CD1c-positive myeloid dendritic cell (primary cell): ENCODE data around the gene PCDHGA7.
"Not testable (repeated sequence)": the region's sequence is repeated elsewhere in the genome, so short reads cannot be mapped to it uniquely, and the experiment has no call there.

ENCODE experiments used
- DNase-seq: peaks from one replicate; pipeline ENCODE4 v3.0.0-alpha.2; 2016; ENCODE audit errors: extremely low spot score

The PCDHGA7 gene

DNA sequence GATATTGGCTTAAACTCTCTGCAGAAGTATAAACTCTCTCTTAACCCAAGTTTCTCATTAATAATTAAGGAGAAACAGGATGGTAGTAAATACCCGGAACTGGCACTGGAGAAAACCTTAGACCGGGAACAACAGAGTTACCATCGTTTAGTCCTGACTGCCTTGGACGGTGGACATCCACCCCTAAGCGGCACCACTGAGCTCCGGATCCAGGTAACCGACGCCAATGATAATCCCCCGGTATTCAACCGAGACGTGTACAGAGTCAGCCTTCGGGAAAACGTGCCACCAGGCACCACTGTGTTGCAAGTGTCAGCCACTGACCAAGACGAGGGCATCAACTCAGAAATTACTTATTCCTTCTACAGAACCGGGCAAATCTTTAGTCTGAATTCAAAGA, 16.1 kb downstream of the PCDHGA7 start:
- no peak for DNase-seq

DNA sequence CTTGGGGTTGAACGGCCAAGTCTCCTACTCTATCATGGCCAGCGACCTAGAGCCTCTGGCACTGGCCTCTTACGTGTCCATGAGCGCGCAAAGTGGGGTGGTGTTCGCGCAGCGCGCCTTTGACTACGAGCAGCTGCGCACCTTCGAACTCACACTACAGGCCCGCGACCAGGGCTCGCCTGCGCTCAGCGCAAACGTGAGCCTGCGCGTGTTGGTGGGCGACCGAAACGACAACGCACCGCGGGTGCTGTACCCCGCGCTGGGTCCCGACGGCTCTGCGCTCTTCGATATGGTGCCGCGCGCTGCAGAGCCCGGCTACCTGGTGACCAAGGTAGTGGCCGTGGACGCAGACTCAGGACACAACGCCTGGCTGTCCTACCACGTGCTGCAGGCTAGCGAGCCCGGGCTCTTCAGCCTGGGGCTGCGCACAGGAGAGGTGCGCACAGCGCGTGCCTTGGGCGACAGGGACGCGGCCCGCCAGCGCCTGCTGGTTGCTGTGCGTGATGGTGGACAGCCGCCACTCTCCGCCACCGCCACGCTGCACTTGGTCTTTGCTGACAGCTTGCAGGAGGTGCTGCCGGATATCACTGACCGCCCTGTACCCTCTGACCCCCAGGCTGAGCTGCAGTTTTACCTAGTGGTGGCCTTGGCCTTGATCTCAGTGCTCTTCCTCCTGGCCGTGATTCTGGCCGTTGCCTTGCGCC, 17.2 kb downstream of the PCDHGA7 start:
- DNase-seq = no peak

DNA sequence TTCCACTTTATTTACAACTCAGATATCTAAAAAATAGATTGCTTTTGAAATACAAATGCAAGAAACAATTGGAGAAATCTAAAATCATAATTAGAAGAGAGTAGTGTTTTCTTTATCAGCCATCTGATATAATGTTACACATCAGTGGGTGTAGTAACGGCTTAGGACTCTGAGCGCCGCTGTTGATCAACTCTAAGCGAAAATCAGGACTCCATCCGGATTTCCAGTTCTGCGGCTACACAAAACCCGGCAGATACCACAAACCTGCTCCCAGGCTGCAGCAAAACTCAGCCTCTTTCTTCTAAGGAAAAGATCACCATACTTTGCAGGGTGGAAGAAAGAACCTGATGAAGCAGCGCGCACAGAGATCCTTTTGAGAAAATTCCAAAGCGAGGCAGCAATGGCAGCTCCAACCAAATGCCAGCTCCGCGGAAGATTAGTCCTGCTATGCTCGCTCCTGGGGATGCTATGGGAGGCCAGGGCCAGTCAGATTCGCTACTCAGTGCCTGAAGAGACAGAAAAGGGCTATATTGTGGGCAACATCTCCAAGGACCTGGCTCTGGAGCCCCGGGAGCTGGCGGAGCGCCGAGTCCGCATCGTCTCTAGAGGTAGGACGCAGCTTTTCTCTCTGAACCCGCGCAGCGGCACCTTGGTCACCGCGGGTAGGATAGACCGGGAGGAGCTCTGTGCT, 20.2 kb downstream of the PCDHGA7 start, which contains the start of gene PCDHGA9:
Gene PCDHGA9, plus strand, starts transcription at position 226 of the 691 bp plus-strand sequence. Its CDS starts 175 bp downstream, at position 401.
- peak; percentile 53 for DNase-seq

DNA sequence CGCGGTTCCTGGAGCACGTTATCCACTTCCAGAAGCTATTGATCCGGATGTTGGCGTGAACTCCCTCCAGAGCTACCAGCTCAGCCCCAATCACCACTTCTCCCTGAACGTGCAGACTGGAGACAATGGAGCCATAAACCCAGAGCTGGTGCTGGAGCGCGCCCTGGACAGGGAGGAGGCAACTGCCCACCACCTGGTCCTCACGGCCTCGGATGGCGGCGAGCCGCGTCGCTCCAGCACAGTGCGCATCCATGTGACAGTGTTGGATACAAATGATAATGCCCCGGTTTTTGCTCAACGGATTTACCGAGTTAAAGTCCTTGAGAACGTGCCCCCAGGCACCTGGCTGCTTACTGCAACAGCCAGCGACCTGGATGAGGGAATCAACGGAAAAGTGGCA, 20.8 kb downstream of the PCDHGA7 start:
- no peak for DNase-seq

DNA sequence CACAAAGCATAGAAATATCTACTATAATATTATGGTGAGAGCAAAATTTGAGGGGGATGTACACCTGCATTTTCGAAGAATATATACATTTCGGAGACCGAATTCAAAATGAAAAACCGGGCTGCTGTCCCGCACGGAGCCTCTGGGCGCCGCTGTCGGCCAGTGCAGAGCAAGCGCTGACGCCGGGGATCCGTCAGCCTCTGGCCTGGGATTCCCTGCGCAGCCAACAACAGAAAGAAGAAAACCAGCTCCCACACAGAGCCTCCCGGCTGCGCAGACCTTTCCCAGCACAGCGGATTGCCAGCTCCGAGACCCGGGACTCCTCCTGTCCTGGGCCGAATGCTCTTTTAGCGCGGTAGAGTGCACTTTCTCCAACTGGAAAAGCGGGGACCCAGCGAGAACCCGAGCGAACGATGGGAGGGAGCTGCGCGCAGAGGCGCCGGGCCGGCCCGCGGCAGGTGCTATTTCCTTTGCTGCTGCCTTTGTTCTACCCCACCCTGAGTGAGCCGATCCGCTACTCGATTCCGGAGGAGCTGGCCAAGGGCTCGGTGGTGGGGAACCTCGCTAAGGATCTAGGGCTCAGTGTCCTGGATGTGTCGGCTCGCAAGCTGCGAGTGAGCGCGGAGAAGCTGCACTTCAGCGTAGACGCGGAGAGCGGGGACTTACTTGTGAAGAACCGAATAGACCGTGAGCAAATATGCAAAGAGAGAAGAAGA, 25.4 kb downstream of the PCDHGA7 start, which contains the start of gene PCDHGB6:
Gene PCDHGB6, plus strand, starts transcription at position 232 of the 716 bp plus-strand sequence. Its CDS starts 182 bp downstream, at position 414.
- DNase-seq = peak; percentile 59

DNA sequence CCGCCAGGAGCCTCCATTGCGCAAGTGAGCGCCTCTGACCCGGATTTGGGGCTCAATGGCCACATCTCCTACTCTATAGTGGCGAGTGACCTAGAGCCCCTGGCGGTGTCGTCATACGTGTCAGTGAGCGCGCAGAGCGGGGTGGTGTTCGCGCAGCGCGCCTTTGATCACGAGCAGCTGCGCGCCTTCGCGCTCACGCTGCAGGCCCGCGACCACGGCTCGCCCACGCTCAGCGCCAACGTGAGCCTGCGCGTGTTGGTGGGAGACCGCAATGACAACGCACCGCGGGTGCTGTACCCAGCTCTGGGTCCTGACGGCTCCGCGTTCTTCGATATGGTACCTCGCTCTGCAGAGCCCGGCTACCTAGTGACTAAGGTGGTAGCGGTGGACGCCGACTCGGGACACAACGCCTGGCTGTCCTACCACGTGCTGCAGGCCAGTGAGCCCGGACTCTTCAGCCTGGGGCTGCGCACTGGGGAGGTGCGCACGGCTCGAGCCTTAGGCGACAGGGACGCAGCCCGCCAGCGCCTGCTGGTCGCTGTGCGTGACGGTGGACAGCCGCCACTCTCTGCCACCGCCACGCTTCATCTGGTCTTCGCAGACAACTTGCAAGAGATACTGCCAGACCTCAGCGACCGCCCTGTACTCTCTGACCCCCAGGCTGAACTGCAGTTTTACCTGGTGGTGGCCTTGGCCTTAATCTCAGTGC, 27.2 kb downstream of the PCDHGA7 start:
- no peak for DNase-seq

DNA sequence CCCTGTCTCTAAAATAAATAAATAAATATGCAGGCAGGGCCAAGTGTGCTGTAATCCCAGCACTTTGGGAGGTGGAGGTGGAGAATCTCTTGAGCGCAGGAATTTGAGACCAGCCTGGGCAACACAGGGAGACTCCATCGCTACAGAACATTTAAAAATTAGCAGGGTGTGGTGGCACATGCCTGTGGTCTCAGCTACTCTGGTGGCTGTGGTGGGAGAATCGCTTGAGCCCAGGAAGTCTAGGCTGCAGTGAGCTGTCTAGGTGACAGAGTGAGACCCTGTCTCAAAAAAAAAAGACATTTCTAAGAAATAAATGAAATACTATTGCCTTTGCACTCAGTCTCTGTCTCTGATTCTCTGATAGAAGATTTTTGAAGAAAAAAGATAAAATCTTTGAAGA, 29.0 kb downstream of the PCDHGA7 start:
- no peak for DNase-seq

DNA sequence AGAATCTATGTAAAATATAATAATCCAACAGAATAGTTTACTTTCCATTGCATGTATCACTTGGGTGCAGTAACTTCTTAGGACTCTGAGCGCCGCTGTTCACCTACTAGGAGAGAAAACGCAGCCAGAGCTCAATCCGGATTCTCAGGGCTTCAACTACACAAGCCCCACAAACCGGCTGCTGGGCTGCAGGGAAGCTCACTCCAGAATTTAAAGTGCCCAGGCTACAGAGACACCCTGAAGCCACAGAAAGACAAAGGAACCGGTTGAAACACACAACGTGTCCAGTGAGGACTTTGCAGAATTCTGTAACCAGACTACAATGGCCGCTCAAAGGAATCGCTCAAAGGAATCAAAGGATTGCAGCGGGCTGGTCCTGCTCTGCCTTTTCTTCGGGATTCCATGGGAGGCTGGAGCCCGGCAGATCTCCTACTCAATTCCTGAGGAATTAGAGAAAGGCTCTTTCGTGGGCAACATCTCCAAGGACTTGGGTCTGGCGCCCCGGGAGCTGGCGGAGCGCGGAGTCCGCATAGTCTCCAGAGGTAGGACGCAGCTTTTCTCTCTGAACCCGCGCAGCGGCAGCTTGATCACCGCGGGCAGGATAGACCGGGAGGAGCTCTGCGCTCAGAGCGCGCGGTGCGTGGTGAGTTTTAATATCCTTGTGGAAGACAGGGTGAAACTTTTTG, 30.5 kb downstream of the PCDHGA7 start, which contains the start of gene PCDHGA10:
Gene PCDHGA10, plus strand, starts transcription at position 134 of the 686 bp plus-strand sequence. Its CDS starts 189 bp downstream, at position 323.
- peak; percentile 72 for DNase-seq

DNA sequence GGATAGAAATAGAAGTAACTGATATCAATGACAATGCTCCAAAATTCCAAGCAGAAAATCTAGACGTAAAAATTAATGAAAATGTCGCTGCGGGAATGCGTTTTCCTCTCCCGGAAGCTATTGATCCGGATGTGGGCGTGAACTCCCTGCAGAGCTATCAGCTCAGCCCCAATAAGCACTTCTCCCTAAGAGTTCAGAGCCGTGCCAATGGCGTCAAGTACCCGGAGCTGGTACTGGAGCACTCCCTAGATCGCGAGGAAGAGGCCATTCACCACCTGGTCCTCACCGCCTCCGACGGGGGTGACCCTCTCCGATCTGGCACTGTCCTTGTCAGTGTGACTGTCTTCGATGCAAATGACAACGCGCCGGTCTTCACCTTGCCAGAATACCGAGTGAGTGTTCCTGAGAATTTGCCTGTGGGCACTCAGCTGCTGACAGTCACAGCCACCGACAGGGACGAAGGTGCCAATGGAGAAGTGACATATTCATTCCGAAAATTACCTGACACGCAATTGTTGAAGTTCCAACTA, 31.1 kb downstream of the PCDHGA7 start:
- no peak for DNase-seq

DNA sequence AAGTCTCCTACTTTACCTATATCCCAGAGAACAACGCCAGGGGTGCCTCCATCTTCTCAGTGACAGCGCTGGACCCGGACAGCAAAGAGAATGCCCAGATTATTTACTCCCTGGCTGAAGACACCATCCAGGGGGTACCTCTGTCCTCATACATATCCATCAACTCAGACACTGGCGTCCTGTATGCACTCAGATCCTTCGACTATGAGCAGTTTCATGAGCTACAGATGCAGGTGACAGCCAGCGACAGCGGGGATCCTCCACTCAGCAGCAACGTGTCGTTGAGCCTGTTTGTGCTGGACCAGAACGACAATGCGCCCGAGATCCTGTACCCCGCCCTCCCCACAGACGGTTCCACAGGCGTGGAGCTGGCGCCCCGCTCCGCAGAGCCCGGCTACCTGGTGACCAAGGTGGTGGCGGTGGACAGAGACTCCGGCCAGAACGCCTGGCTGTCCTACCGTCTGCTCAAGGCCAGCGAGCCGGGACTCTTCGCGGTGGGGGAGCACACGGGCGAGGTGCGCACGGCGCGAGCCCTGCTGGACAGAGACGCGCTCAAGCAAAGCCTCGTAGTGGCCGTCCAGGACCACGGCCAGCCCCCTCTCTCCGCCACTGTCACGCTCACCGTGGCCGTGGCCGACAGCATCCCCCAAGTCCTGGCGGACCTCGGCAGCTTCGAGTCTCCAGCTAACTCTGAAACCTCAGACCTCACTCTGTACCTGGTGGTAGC, 32.2 kb downstream of the PCDHGA7 start:
- not testable (repeated sequence) for DNase-seq

DNA sequence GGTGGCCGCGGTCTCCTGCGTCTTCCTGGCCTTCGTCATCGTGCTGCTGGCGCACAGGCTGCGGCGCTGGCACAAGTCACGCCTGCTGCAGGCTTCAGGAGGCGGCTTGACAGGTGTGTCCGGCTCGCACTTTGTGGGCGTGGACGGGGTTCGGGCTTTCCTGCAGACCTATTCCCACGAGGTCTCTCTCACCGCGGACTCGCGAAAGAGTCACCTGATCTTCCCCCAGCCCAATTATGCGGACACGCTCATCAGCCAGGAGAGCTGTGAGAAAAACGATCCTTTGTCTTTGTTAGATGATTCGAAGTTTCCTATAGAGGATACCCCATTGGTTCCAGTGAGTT, 32.7 kb downstream of the PCDHGA7 start:
- not testable (repeated sequence) for DNase-seq

DNA sequence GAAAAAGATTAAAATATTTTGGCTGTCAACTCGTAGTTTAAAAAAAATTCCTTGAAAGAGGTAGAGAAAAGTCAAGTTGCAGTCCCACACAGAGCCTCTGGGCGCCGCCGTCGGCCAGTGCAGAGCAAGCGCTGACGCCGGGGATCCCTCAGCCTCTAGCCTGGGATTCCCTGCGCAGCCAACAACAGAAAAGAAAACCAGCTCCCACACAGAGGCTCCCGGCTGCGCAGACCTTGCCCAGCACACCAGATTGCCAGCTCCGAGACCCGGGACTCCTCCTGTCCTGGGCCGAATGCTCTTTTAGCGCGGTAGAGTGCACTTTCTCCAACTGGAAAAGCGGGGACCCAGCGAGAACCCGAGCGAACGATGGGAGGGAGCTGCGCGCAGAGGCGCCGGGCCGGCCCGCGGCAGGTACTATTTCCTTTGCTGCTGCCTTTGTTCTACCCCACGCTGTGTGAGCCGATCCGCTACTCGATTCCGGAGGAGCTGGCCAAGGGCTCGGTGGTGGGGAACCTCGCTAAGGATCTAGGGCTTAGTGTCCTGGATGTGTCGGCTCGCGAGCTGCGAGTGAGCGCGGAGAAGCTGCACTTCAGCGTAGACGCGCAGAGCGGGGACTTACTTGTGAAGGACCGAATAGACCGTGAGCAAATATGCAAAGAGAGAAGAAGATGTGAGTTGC, 35.1 kb downstream of the PCDHGA7 start, which contains the start of gene PCDHGB7:
Gene PCDHGB7, plus strand, starts transcription at position 184 of the 679 bp plus-strand sequence. Its CDS starts 183 bp downstream, at position 367.
- DNase-seq = peak; percentile 80

DNA sequence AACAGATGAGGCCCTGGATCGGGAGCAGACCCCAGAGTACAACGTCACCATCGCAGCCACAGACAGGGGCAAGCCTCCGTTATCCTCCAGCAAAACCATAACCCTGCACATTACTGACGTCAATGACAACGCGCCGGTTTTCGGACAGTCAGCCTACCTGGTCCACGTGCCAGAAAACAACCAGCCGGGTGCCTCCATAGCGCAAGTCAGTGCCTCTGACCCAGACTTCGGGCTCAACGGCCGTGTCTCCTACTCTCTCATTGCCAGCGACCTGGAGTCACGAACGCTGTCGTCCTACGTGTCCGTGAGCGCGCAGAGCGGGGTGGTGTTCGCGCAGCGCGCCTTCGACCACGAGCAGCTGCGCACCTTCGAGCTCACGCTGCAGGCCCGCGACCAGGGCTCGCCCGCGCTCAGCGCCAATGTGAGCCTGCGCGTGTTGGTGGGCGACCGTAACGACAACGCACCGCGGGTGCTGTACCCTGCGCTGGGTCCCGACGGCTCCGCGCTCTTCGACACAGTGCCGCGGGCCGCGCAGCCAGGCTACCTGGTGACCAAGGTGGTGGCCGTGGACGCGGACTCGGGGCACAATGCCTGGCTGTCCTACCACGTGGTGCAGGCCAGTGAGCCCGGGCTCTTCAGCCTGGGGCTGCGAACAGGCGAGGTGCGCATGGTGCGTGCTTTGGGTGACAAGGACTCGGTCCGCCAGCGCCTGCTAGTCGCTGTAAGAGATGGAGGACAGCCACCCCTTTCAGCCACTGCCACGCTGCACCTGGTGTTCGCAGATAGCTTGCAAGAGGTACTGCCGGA, 36.7 kb downstream of the PCDHGA7 start:
- DNase-seq = no peak

DNA sequence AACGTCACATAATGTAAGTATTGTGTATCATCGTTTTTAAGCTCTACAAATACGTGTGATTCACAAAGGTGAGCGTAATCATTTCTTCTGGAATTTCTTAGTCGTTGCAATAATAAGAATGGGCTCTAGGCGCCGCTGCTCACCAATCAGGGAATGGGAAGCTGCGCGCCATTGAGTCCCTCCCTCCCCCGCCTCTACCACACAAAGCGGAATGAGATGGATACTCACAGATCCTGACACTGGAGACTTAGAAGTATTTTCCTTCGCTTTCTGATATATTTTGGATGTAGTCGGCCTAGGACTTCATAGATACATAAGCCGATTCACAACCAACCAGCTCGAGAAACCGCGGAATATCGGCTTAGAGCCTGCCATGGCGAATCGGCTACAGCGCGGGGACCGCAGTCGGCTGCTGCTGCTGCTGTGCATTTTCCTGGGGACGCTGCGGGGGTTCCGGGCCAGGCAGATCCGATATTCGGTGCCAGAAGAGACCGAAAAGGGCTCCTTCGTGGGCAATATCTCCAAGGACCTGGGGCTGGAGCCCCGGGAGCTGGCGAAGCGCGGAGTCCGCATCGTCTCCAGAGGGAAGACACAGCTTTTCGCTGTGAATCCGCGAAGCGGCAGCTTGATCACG, 38.4 kb downstream of the PCDHGA7 start, which contains the start of gene PCDHGA11:
Gene PCDHGA11, plus strand, starts transcription at position 197 of the 634 bp plus-strand sequence. Its CDS starts 177 bp downstream, at position 374.
- peak; percentile 84 for DNase-seq

DNA sequence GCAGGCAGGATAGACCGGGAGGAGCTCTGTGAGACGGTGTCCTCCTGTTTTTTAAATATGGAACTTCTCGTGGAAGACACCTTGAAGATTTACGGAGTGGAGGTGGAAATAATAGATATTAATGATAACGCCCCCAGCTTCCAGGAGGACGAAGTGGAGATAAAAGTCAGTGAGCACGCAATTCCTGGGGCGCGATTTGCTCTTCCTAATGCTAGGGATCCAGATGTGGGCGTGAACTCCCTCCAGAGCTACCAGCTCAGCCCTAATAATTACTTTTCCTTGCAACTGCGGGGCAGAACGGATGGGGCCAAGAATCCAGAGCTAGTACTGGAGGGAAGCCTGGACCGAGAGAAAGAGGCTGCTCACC, 38.9 kb downstream of the PCDHGA7 start:
- DNase-seq = no peak

DNA sequence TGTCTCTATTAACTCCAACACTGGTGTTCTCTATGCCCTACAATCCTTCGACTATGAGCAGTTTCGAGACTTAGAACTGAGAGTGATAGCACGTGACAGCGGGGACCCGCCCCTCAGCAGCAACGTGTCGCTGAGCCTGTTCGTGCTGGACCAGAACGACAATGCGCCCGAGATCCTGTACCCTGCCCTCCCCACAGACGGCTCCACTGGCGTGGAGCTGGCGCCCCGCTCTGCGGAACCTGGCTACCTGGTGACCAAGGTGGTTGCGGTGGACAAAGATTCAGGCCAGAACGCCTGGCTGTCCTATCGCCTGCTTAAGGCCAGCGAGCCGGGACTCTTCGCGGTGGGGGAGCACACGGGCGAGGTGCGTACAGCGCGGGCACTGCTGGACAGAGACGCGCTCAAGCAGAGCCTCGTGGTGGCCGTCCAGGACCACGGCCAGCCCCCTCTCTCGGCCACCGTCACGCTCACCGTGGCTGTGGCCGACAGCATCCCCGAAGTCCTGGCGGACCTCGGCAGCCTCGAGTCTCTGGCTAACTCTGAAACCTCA, 40.3 kb downstream of the PCDHGA7 start:
- no peak for DNase-seq

DNA sequence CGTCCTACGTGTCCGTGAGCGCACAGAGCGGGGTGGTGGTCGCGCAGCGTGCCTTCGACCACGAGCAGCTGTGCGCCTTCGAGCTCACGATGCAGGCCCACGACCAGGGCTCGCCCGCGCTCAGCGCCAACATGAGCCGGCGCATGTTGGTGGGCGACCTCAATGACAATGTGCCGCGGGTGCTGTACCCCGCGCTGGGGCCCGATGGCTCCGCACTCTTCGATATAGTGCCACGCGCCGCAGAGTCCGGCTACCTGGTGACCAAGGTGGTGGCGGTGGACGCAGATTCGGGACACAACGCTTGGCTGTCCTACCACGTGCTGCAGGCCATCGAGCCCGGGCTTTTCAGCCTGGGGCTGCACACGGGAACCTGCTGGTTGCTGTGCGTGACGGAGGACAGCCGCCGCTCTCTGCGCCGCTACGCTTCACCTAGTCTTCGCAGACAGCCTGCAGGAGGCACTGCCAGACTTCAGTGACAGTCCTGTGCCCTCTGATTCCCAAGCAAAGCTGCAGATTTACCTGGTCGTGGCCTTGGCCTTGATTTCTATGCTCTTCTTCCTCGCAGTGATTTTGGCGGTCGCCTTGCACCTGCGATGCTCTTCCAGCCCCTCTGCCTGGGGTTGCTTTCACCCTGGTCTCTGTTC, 45.4 kb downstream of the PCDHGA7 start:
- no peak for DNase-seq
